ENCODE results near the gene FGF12.
A peak's percentile ranks its signal among the peaks of the same experiment; 100 is the strongest.

Gene FGF12

GRCh38 chr3:192187485-192188051 is 539.8 kb downstream of the FGF12 start:
- peak; percentile 3 for DNase-seq (ENCODE audit: low read depth)

GRCh38 chr3:192186498-192186897 is 540.8 kb downstream of the FGF12 start:
- DNase-seq (ENCODE audit: low read depth) = no peak

DNA sequence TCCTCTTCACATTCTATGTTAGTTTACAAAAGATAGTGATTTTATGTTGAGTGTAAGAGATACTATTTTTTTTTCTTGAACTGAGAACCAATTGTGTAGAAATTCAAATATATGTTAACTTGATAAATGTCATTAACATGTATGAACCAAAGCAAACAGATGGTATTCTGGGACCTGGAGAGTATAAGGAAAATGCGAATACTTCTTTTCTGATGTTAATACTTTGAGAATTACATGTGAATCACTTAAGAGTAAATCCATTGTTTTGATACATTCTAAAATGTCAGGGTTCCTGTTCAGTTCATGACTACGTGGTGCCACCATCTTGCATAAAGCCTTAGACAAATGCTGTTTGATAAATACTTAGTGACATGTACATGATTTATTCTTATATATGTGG is 541.3 kb downstream of the FGF12 start:
- no peak for DNase-seq (ENCODE audit: low read depth)

- no peak for DNase-seq (ENCODE audit: low read depth)
Measured at GRCh38 chr3:192183109-192183508, 544.2 kb downstream of the FGF12 start.

DNA sequence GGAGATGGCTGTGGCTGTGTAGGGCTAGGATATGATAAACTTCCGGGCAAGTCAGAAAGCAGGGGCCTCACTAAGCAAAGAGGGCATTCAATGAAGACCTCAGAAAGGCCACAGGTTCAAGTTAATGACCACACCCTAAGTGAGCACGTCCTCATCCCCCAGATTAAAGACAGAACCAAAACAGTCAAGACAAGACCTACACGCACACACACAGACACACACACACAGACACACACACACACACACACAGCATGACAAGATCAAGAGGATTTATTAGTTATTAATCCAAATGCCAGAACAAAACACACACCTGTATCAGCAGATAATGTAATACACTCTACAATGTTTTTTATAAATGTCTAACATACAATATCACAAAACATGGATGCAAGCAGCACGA is 546.2 kb downstream of the FGF12 start:
- DNase-seq (ENCODE audit: low read depth) = no peak

DNA sequence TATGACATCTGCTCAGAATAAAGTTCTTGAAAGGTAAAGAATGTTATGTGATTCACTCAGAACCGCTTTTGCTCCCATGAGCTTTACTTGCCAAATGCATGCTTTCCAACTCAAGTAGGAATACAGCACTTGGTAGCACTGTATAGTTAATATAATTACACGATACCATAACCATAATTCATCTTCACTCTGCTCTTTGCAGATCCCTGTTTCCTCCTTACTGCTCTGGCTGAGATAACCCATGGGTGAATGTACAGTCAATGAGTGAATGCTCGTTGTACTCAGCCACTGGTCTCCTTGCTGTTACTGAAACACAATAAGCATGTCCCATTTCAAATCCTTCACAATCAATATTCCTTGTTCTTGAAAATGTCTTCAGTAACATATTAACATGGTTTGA is 550.0 kb downstream of the FGF12 start:
- DNase-seq (ENCODE audit: low read depth) = no peak

- no peak for DNase-seq (ENCODE audit: low read depth)
Measured at GRCh38 chr3:192174283-192174682, 553.1 kb downstream of the FGF12 start.

DNA sequence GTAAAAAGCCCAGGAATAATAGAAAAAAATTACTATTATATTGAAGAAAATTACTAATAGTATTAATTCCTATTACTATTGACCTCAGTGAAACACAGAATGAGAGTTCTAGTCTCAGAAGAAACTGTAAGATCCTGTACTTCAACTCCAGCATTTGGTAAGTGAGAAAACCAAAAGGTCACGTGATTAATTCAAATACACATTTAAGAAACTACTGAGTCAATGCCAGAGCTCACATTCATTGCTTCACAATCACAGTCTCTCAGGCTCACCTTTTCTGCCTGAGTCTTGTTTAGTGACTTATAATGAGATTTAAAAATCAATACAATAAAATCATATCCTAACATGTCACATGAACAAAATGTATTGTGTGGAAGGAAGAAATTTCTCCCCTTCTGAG is 556.1 kb downstream of the FGF12 start:
- no peak for DNase-seq (ENCODE audit: low read depth)

- DNase-seq (ENCODE audit: low read depth) = no peak
Measured at GRCh38 chr3:192170659-192171058, 556.7 kb downstream of the FGF12 start.

GRCh38 chr3:192170031-192170430 is 557.3 kb downstream of the FGF12 start:
- DNase-seq (ENCODE audit: low read depth) = no peak

GRCh38 chr3:192169332-192169915 is 557.9 kb downstream of the FGF12 start:
- peak; percentile 2 for DNase-seq (ENCODE audit: low read depth)

DNA sequence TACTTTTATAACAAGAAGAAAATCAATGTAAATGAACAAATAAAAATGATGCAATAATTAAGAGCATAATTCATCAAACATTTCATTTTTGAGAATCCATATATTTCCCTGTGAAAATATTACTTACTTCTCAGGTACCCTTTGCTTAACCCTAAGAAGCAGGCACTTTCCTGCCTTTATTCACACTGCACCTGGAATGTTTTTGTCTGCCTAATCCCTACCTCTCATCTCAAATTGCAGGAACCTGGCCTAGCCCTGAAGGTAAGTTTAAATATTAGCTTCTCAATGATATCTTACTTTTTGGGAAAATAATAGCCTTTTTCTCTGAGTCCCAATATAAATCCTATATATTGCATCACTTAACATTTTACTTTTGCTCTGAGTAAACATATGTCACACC is 559.1 kb downstream of the FGF12 start:
- DNase-seq (ENCODE audit: low read depth) = no peak

- no peak for DNase-seq (ENCODE audit: low read depth)
Measured at GRCh38 chr3:192165552-192165951, 561.8 kb downstream of the FGF12 start.

DNA sequence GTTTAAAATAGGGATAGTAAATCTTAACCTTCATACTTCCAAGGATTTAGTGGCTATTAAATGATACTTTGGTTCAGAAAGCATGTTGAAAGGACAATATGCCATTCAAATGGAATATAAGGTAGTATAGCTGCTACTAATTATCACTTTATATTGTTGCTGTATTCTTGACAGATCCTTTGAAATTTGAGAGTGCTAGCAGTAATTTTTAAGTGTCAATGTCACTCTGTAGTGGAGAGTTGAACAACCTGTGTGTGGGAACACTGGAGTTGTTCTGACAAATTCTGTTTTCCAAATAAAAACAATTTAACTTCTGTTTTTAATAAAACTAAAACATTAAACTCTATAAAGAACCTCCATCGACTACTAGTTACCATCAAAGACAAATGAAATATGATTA is 565.7 kb downstream of the FGF12 start:
- DNase-seq (ENCODE audit: low read depth) = no peak

DNA sequence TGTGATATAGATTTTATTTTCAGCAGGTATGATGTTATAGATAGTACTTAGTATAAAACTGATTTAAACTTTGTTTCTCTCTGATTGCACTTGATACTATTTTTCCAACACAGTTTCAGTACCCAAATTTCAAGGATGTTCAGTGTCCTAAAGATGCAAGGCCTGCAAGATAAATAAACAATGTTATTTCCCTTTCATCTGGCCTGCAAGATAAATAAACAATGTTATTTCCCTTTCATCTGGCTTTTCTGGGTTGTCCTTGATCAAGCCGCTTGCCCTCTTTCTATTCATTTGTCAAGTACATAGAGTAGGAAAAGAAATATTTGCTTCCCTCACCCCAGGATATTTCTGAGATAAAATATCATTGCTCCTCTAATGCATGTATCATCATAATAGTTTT is 571.0 kb downstream of the FGF12 start:
- DNase-seq (ENCODE audit: low read depth) = no peak

GRCh38 chr3:192155194-192155593 is 572.1 kb downstream of the FGF12 start:
- DNase-seq (ENCODE audit: low read depth) = no peak

DNA sequence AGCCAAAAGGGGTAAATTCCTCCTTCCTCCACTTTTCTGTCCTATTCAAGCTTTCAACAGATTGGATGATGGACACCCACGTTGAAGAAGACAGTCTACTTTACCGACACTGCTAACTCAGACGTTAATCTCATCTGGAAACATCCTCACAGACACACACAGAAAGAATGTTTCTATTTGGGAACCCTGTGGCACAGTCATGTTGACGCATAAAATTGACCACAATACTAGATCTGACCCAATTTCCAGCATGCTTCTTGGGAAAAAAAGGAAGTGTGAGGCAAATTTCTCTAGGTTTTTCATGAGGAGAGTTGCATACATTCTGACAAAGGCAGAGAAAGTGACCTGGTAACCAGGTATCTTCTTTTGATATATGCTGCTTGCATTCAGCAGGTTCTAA is 594.1 kb downstream of the FGF12 start:
- no peak for DNase-seq (ENCODE audit: low read depth)

GRCh38 chr3:192130534-192131132 is 596.7 kb downstream of the FGF12 start:
- DNase-seq (ENCODE audit: low read depth) = peak; percentile 32

DNA sequence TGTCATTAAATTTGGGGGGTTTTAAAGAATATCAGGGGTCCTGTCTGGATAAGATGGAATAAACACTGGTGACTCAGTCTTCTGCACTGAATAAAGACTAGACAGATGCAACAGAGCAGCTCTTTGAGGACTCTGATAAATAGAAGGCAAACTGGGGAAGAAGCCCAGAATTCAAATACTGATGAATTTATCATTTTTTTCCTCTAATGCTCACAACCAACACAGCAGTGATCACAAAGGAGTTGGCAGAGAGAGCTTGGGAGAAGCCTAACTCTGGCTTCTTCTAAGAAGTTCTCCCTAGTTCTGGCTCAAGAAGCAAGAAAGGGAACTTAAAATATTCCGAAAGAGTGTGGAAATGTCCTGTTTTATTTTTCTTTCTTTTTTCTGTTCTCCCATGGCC is 597.8 kb downstream of the FGF12 start:
- no peak for DNase-seq (ENCODE audit: low read depth)

- no peak for DNase-seq (ENCODE audit: low read depth)
Measured at GRCh38 chr3:192128922-192129321, 598.4 kb downstream of the FGF12 start.

GRCh38 chr3:192128060-192128459 is 599.3 kb downstream of the FGF12 start:
- DNase-seq (ENCODE audit: low read depth) = no peak

- DNase-seq (ENCODE audit: low read depth) = peak; percentile 0
Measured at GRCh38 chr3:192122832-192123594, 604.3 kb downstream of the FGF12 start.

DNA sequence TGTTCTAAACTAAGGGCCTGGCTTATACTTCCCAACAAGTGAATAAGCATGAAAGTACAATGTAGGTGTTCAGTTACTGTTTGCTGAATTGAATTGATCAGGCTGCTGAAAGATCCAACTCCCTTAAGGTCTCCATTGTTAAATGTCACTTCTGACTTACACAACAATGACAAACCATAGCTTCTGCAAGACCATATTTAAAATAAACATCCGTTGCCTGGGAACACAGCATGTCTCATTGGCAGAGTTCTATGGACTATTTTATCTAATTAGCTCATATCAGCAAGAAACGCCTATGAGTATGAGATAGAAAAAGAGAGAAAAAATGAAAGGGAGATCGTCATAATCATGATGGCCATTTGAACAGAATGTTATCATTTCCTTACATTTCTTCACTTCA is 605.4 kb downstream of the FGF12 start:
- DNase-seq (ENCODE audit: low read depth) = no peak
